HG03442 (cell line): ENCODE data around the gene LPP.

ENCODE experiments used
- ATAC-seq: cut with Tn5 transposase; IDR thresholded peaks from one replicate; pipeline ENCODE4 v1.9.1; 2021; ENCODE audit warnings: mild to moderate bottlenecking, moderate library complexity; ENCODE audit not compliant: unreplicated experiment

LPP gene

GRCh38 chr3:188491276-188491687 lies 337.3 kb downstream of the LPP start:
- ATAC-seq, result no peak

GRCh38 chr3:188496390-188496789 lies 342.4 kb downstream of the LPP start:
- no peak for ATAC-seq

GRCh38 chr3:188497021-188497420 lies 343.1 kb downstream of the LPP start:
- no peak for ATAC-seq

- ATAC-seq, result no peak
Measured at GRCh38 chr3:188503647-188504046, 349.7 kb downstream of the LPP start.

- no peak for ATAC-seq
Measured at GRCh38 chr3:188505151-188505550, 351.2 kb downstream of the LPP start.

GRCh38 chr3:188505911-188506310 lies 352.0 kb downstream of the LPP start:
- ATAC-seq, result no peak

- ATAC-seq, result no peak
Measured at GRCh38 chr3:188506446-188506845, 352.5 kb downstream of the LPP start.

- no peak for ATAC-seq
Measured at GRCh38 chr3:188507244-188507720, 353.3 kb downstream of the LPP start.

- ATAC-seq, result no peak
Measured at GRCh38 chr3:188508454-188508853, 354.5 kb downstream of the LPP start.

- no peak for ATAC-seq
Measured at GRCh38 chr3:188509316-188509715, 355.4 kb downstream of the LPP start.

GRCh38 chr3:188510366-188510765 lies 356.4 kb downstream of the LPP start:
- ATAC-seq, result no peak

GRCh38 chr3:188513662-188514328 lies 359.8 kb downstream of the LPP start:
- no peak for ATAC-seq

GRCh38 chr3:188516515-188516914 lies 362.6 kb downstream of the LPP start:
- no peak for ATAC-seq

GRCh38 chr3:188518416-188518815 lies 364.5 kb downstream of the LPP start:
- ATAC-seq, result no peak

- no peak for ATAC-seq
Measured at GRCh38 chr3:188518835-188519452, 365.0 kb downstream of the LPP start.

GRCh38 chr3:188520466-188520865 lies 366.5 kb downstream of the LPP start:
- no peak for ATAC-seq

GRCh38 chr3:188522115-188522514 lies 368.2 kb downstream of the LPP start:
- ATAC-seq, result no peak

- no peak for ATAC-seq
Measured at GRCh38 chr3:188523291-188523690, 369.3 kb downstream of the LPP start.

- ATAC-seq, result no peak
Measured at GRCh38 chr3:188524052-188524451, 370.1 kb downstream of the LPP start.

GRCh38 chr3:188526057-188526456 lies 372.1 kb downstream of the LPP start:
- no peak for ATAC-seq

- ATAC-seq, result no peak
Measured at GRCh38 chr3:188527389-188527788, 373.4 kb downstream of the LPP start.

GRCh38 chr3:188528396-188528795 lies 374.4 kb downstream of the LPP start:
- no peak for ATAC-seq

- ATAC-seq, result no peak
Measured at GRCh38 chr3:188529228-188529627, 375.3 kb downstream of the LPP start.
